H1 (cell line): Measurements from ENCODE around the gene KDM8. TPM values are rescaled to one million over a fixed set of nuclear protein-coding genes. Genes with fewer than 3 reads are reported as not detected.

Experiments
- CTCF ChIA-PET: fragments of 300-600 bp; sonication (Branson Sonifier 250); formaldehyde crosslinking; loops from one replicate; lab custom pipeline; 2021; ENCODE audit not compliant: partially characterized antibody; lab: Charles Lee
- POLR2A ChIA-PET: fragments of 300-600 bp; sonication (Branson Sonifier 250); formaldehyde crosslinking; loops from one replicate; lab custom pipeline; 2021; ENCODE audit warnings: inconsistent platforms; ENCODE audit not compliant: partially characterized antibody; lab: Charles Lee
- DNase-seq, 2 experiments: peaks; one replicate each; pipeline versions ENCODE4 v3.0.0 to v3.0.0-alpha.2; 2010 to 2022; ENCODE audit warnings: low spot score in 2 of 2, low read depth in 1 of 2, mixed read lengths in 1 of 2
- FAIRE-seq: peaks from 2 replicates; lab custom pipeline; 2011; peaks lifted over from hg19 to GRCh38; lab: Jason Lieb, UNC
- H2AFZ ChIP-seq: 2 replicates; pipeline ENCODE4 v1.8.1; 2012; ENCODE audit warnings: low read length, inconsistent platforms
- H2AK5ac ChIP-seq: 2 replicates; pipeline ENCODE4 v1.6.1; 2013; ENCODE audit warnings: low read depth, low read length
- H2BK120ac ChIP-seq: replicated peaks from 2 replicates; pipeline ENCODE3; 2013; ENCODE audit warnings: low read depth, low read length, inconsistent platforms
- H2BK12ac ChIP-seq: 2 replicates; pipeline ENCODE4 v1.6.1; 2013; ENCODE audit warnings: low read depth, low read length
- H2BK15ac ChIP-seq: 2 replicates; pipeline ENCODE4 v1.6.1; 2013; ENCODE audit warnings: low read length
- H2BK20ac ChIP-seq: 2 replicates; pipeline ENCODE4 v1.6.1; 2013; ENCODE audit warnings: low read length
- H2BK5ac ChIP-seq: 2 replicates; pipeline ENCODE4 v1.6.1; 2013; ENCODE audit warnings: low read depth, low read length
- H3K14ac ChIP-seq: 2 replicates; pipeline ENCODE4 v1.6.1; 2013; ENCODE audit warnings: inconsistent platforms; ENCODE audit not compliant: insufficient read length
- H3K18ac ChIP-seq: 2 replicates; pipeline ENCODE4 v1.6.1; 2013; ENCODE audit warnings: low read length; ENCODE audit errors: extremely low read depth
- H3K23ac ChIP-seq: 2 replicates; pipeline ENCODE4 v1.6.1; 2013; ENCODE audit warnings: inconsistent platforms; ENCODE audit not compliant: insufficient read length
- H3K23me2 ChIP-seq: 2 replicates; pipeline ENCODE4 v1.6.1; 2013; ENCODE audit warnings: low read depth, low read length
- H3K27ac ChIP-seq: 2 replicates; pipeline ENCODE4 v1.6.1; 2011; ENCODE audit warnings: low read depth, low read length, inconsistent platforms
- H3K27me3 ChIP-seq, 4 experiments: replicated peaks in 1 of 4; 1 replicate in 1 of 4; 2 replicates in 3 of 4; pipeline versions ENCODE4 v1.6.1 to v1.8.1; 2011 to 2013; ENCODE audit warnings: low read length in 3 of 4, mild to moderate bottlenecking in 3 of 4, inconsistent platforms in 2 of 4, mixed read lengths in 2 of 4, moderate library complexity in 1 of 4; ENCODE audit not compliant: control insufficient read depth in 3 of 4, insufficient read depth in 3 of 4; ENCODE audit errors: extremely low read depth in 1 of 4
- H3K36me3 ChIP-seq, 4 experiments: 2 replicates each; pipeline versions ENCODE4 v1.6.1 to v1.8.1; 2011 to 2013; ENCODE audit warnings: mild to moderate bottlenecking in 4 of 4, low read length in 3 of 4, moderate library complexity in 2 of 4, control low read depth in 1 of 4, inconsistent platforms in 1 of 4; ENCODE audit not compliant: insufficient read depth in 4 of 4, control insufficient read depth in 2 of 4
- H3K4ac ChIP-seq: replicated peaks from 2 replicates; pipeline ENCODE3; 2013; ENCODE audit warnings: low read length, low read depth, mixed read lengths, inconsistent platforms; ENCODE audit not compliant: insufficient read length
- H3K4me1 ChIP-seq, 4 experiments: replicated peaks in 1 of 4; 1 replicate in 1 of 4; 2 replicates in 3 of 4; pipeline versions ENCODE4 v1.6.1 to v1.8.1; 2011 to 2013; ENCODE audit warnings: low read length in 3 of 4, inconsistent platforms in 2 of 4, mixed read lengths in 1 of 4; ENCODE audit not compliant: insufficient read depth in 4 of 4, control insufficient read depth in 3 of 4
- H3K4me2 ChIP-seq, 2 experiments: 2 replicates each; pipeline versions ENCODE4 v1.6.1 to v1.8.1; 2011 to 2013; ENCODE audit warnings: low read depth in 2 of 2, low read length in 2 of 2, control low read depth in 1 of 2, inconsistent platforms in 1 of 2, mild to moderate bottlenecking in 1 of 2; ENCODE audit not compliant: insufficient read depth in 1 of 2
- H3K4me3 ChIP-seq, 4 experiments: fragments of 200-600, 300-600 bp in 1 of 4; sonication (generic), shearing (Covaris generic), sonication (Bioruptor Twin) in 1 of 4; 2 replicates each; pipeline versions ENCODE4 v1.5.1 to v1.8.1; 2011 to 2016; ENCODE audit warnings: low read length in 4 of 4, low read depth in 3 of 4, control low read depth in 2 of 4, inconsistent platforms in 2 of 4, mild to moderate bottlenecking in 2 of 4, mixed read lengths in 1 of 4, moderate library complexity in 1 of 4; ENCODE audit not compliant: insufficient read depth in 2 of 4; ENCODE audit errors: extremely low read depth in 1 of 4
- H3K56ac ChIP-seq: replicated peaks from 2 replicates; pipeline ENCODE3; 2013; ENCODE audit warnings: low read depth, mild to moderate bottlenecking, mixed read lengths, low read length, inconsistent platforms; ENCODE audit not compliant: insufficient read length
- H3K79me1 ChIP-seq: 2 replicates; pipeline ENCODE4 v1.6.1; 2013; ENCODE audit warnings: low read depth, low read length, control low read depth
- H3K79me2 ChIP-seq, 2 experiments: 2 replicates each; pipeline versions ENCODE4 v1.6.1 to v1.8.1; 2012 to 2013; ENCODE audit warnings: low read length in 2 of 2, mild to moderate bottlenecking in 2 of 2, inconsistent platforms in 1 of 2; ENCODE audit not compliant: insufficient read depth in 2 of 2, control insufficient read depth in 1 of 2
- H3K9ac ChIP-seq, 4 experiments: replicated peaks in 1 of 4; 1 replicate in 1 of 4; 2 replicates in 3 of 4; pipeline versions ENCODE4 v1.6.1 to v1.8.1; 2011 to 2013; ENCODE audit warnings: low read depth in 3 of 4, low read length in 3 of 4, control low read depth in 2 of 4, mild to moderate bottlenecking in 2 of 4, moderate library complexity in 2 of 4, inconsistent platforms in 1 of 4; ENCODE audit errors: extremely low read depth in 1 of 4
- H3K9me3 ChIP-seq, 2 experiments: 2 replicates each; pipeline versions ENCODE4 v1.6.1 to v1.8.1; 2012 to 2013; ENCODE audit warnings: mild to moderate bottlenecking in 2 of 2, moderate library complexity in 2 of 2, control low read depth in 1 of 2, inconsistent platforms in 1 of 2, low read depth in 1 of 2, low read length in 1 of 2, mixed read lengths in 1 of 2; ENCODE audit not compliant: insufficient read depth in 2 of 2
- H4K20me1 ChIP-seq, 2 experiments: replicated peaks in 1 of 2; 2 replicates each; pipeline versions ENCODE3 to v1.8.1; 2011 to 2013; ENCODE audit warnings: inconsistent platforms in 2 of 2, low read length in 2 of 2, mild to moderate bottlenecking in 1 of 2; ENCODE audit not compliant: insufficient read depth in 2 of 2, control insufficient read depth in 1 of 2
- H4K5ac ChIP-seq: 2 replicates; pipeline ENCODE4 v1.6.1; 2013; ENCODE audit warnings: low read length, low read depth, mixed read lengths, inconsistent platforms; ENCODE audit not compliant: insufficient read length
- H4K8ac ChIP-seq: 2 replicates; pipeline ENCODE4 v1.8.0; 2013; ENCODE audit warnings: mild to moderate bottlenecking, moderate library complexity, low read length, inconsistent platforms; ENCODE audit not compliant: insufficient read depth; ENCODE audit errors: extremely low read depth
- H4K91ac ChIP-seq: replicated peaks from 2 replicates; pipeline ENCODE3; 2013; ENCODE audit warnings: low read length, mixed read lengths, inconsistent platforms; ENCODE audit not compliant: insufficient read length
- BRCA1 ChIP-seq: IDR thresholded peaks from 2 replicates; pipeline ENCODE4 v1.6.1; 2012; ENCODE audit warnings: low read depth, low read length, improper control_type of control experiment
- CHD2 ChIP-seq: IDR thresholded peaks from 2 replicates; pipeline ENCODE4 v1.6.1; 2012; ENCODE audit warnings: low read length, improper control_type of control experiment
- FOSL1 ChIP-seq: IDR thresholded peaks from 2 replicates; pipeline ENCODE4 v1.6.1; 2011; ENCODE audit warnings: mild to moderate bottlenecking, low read depth, low read length, moderate library complexity; ENCODE audit not compliant: insufficient read depth
- HDAC6 ChIP-seq: IDR thresholded peaks from one replicate; pipeline ENCODE4 v1.7.1; 2012; ENCODE audit warnings: low read depth, mild to moderate bottlenecking, inconsistent platforms, low read length, moderate library complexity
- JUND ChIP-seq: IDR thresholded peaks from 2 replicates; pipeline ENCODE4 v1.6.1; 2011; ENCODE audit warnings: mild to moderate bottlenecking, improper control_type of control experiment, low read length
- KDM4A ChIP-seq: IDR thresholded peaks from one replicate; pipeline ENCODE4 v1.7.1; 2012; ENCODE audit warnings: low read depth, mild to moderate bottlenecking, moderate library complexity, low read length, inconsistent platforms; ENCODE audit not compliant: severe bottlenecking
- KDM5A ChIP-seq: fragments of 200-600 bp; IDR thresholded peaks from 2 replicates; pipeline ENCODE4 v1.7.1; 2012; ENCODE audit warnings: mild to moderate bottlenecking, low read length, inconsistent platforms, mixed read lengths
- PHF8 ChIP-seq: fragments of 200-600 bp; sonication (generic); conservative IDR thresholded peaks from 2 replicates; pipeline ENCODE4 v1.7.1; 2012; ENCODE audit warnings: low read depth, mild to moderate bottlenecking, inconsistent platforms, low read length, moderate library complexity
- POLR2AphosphoS5 ChIP-seq: IDR thresholded peaks from 2 replicates; pipeline ENCODE4 v1.6.1; 2011; ENCODE audit warnings: low read depth, low read length
- RNF2 ChIP-seq: fragments of 200-900, 300-1000 bp; sonication (generic); IDR thresholded peaks from 2 replicates; pipeline ENCODE4 v1.7.1; 2016; ENCODE audit warnings: borderline replicate concordance, low read depth, mild to moderate bottlenecking, antibody characterized with exemption, low read length; ENCODE audit not compliant: poor library complexity, severe bottlenecking; ENCODE audit errors: missing control alignments
- SP2 ChIP-seq: IDR thresholded peaks from 2 replicates; pipeline ENCODE4 v1.6.1; 2012; ENCODE audit warnings: mild to moderate bottlenecking, low read length, inconsistent platforms
- SRF ChIP-seq: IDR thresholded peaks from 2 replicates; pipeline ENCODE4 v1.6.1; 2011; ENCODE audit warnings: mild to moderate bottlenecking, low read depth, low read length, moderate library complexity
- SUZ12 ChIP-seq: fragments of 200-600 bp; sonication (generic); IDR thresholded peaks from 2 replicates; pipeline ENCODE4 v1.6.1; 2012; ENCODE audit warnings: mild to moderate bottlenecking, inconsistent platforms, low read length, moderate library complexity, mixed read lengths
- TAF1 ChIP-seq: IDR thresholded peaks from 2 replicates; pipeline ENCODE4 v1.6.1; 2011; ENCODE audit warnings: mild to moderate bottlenecking, low read depth, low read length
- TEAD4 ChIP-seq: IDR thresholded peaks from 2 replicates; pipeline ENCODE4 v1.6.1; 2012; ENCODE audit warnings: low read depth, low read length, inconsistent platforms, mixed read lengths
- WGBS, 2 experiments: shearing (Covaris generic) in 1 of 2; methylation state at CpG; one replicate each; pipeline versions ENCODE4 v1.1.6 to v1.1.7; 2013 to 2015; ENCODE audit warnings: low lambda C conversion rate in 2 of 2, mixed read lengths in 2 of 2, inconsistent platforms in 1 of 2, low coverage in 1 of 2, missing lambda C conversion rate in 1 of 2; ENCODE audit not compliant: insufficient replicate concordance in 2 of 2, insufficient coverage in 1 of 2, insufficient read length in 1 of 2; ENCODE audit errors: extremely low coverage in 1 of 2, missing lambda C conversion rate in 1 of 2; 5-methylcytosine and 5-hydroxymethylcytosine counted together
- polyA plus RNA-seq, 7 experiments: library from polyadenylated mRNA; depleted of rRNA in 3 of 7; stranded (reverse) in 5 of 7; unstranded in 2 of 7; fragments of >200 nt in 5 of 7; fragments of 200-250 nt in 2 of 7; gene quantifications; 1 replicate in 5 of 7; 2 replicates in 1 of 7; 4 replicates in 1 of 7; pipeline versions ENCODE4 v1.2.1 to v1.2.3, GENCODE V29; 2011 to 2013; ENCODE audit warnings: missing spikeins in 2 of 7, mixed read lengths in 2 of 7
- total RNA-seq: library from RNA; stranded (reverse); fragmentation: NEBNext Ultra II Directional; extraction: Animal tissue kit (Norgen Biotek cat#: 25700); gene quantifications from 2 replicates; pipeline ENCODE4 v1.2.1, GENCODE V29; 2021

The KDM8 gene
- total and polyA plus RNA-seq, 2 of the 8 experiments (the other 6 are each of a cell fraction or from before 2014, with no cell fraction given): 10.3 to 12.8 TPM

DNA sequence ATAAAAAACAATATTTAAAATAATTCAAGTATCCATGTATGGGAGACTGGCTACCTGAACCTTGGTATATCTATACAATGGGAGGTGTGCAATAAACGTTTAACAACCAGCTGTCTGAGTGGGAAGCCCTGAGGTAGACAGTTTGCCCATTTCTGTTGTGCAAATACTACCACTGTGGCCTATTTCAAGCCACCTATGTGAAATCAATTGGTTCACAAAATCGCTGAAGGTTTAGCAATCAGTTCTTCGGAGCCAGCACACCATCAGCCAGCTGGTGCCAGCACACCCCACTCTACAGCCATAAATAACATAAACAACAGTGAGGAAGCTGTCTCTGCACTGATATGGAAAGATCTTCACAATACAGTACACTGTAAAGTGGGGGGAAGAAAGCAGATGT is 46.7 kb upstream of the KDM8 start:
- POLR2A ChIA-PET: interaction anchor here (0.6 kb wide), 1 partner anchor 46 kb away, joined by 3 read pairs; no protein-coding TSS in a partner anchor
- Histone ChIP-seq H3K23ac (no peak overlapping the region), H2BK120ac (no peak overlapping the region), H3K4me2 (no peak overlapping the region), H3K4me3 (no peak overlapping the region), H3K56ac (no peak overlapping the region), H2BK5ac (no peak overlapping the region), H3K4ac (no peak overlapping the region), H3K4me1 (no peaks in the 10 kb centered on the region), H3K9ac (no peak overlapping the region), H2AK5ac (no peak overlapping the region), H2BK15ac (no peak overlapping the region), H3K27me3 (no peaks in the 10 kb centered on the region), H4K20me1 (no peaks in the 10 kb centered on the region), H3K79me1 (no peaks in the 10 kb centered on the region), H3K36me3 (no peaks in the 10 kb centered on the region), H4K91ac (no peak overlapping the region), H2BK12ac (no peak overlapping the region), H3K9me3 (no peaks in the 10 kb centered on the region), H3K18ac (no peak overlapping the region; the same call in 1 of the 2 replicates), H4K5ac (no peak overlapping the region), H3K14ac (no peak overlapping the region), H3K23me2 (no peaks in the 10 kb centered on the region), H4K8ac (no peak overlapping the region), H2BK20ac (no peak overlapping the region), H2AFZ (no peak overlapping the region), H3K79me2 (no peaks in the 10 kb centered on the region), H3K27ac (no peak overlapping the region)
- WGBS, 2 experiments: 60% methylated on average over 3 of the region's 3 CpGs; no CpG with 5 or more reads in 1 of the 2 experiments
- no peak for DNase-seq
- FAIRE-seq: no peak
- CTCF ChIA-PET: interaction anchor here (1.2 to 8.6 kb wide), 7 partner anchors 9 to 217 kb away, joined by 3 to 69 read pairs (median 6); no protein-coding TSS in a partner anchor
- TF ChIP-seq SUZ12 (no peak), SP2 (no peak), HDAC6 (no peak), TAF1 (no peak), PHF8 (no peak), CHD2 (no peak), KDM4A (no peak), KDM5A (no peak), FOSL1 (no peak), SRF (no peak), RNF2 (no peak), BRCA1 (no peak), JUND (no peak), TEAD4 (no peak), POLR2AphosphoS5 (no peak)
